Omental fat pad (tissue), 4 donors: Measurements from ENCODE around the gene EDA2R. TPM values are rescaled to one million over a fixed set of nuclear protein-coding genes. Genes with fewer than 3 reads are reported as not detected.

Experiments
- ATAC-seq: fragments of 150-250 bp; one replicate; pipeline ENCODE4 v1.9.1; 2016; ENCODE audit warnings: mild to moderate bottlenecking, moderate library complexity; ENCODE audit not compliant: low FRiP score
- DNase-seq: peaks from one replicate; pipeline ENCODE4 v3.0.0-alpha.2; 2019; ENCODE audit warnings: low spot score
- CTCF ChIP-seq, 3 donors: fragments of 450-650 bp; IDR thresholded peaks; one replicate each; pipeline ENCODE4 v1.5.1; 2016 to 2017; ENCODE audit warnings: antibody characterized with exemption in 3 of 3, mild to moderate bottlenecking in 3 of 3, moderate library complexity in 2 of 3
- total RNA-seq, 4 donors: library from RNA; depleted of rRNA; stranded (reverse); fragments of >200 nt; gene quantifications; one replicate each; pipeline ENCODE4 v1.1.0, GENCODE V29; 2016

Gene EDA2R
- total RNA-seq, 4 donors from 2014 or later, result 0.24 to 1.0 (median 0.82) TPM

DNA sequence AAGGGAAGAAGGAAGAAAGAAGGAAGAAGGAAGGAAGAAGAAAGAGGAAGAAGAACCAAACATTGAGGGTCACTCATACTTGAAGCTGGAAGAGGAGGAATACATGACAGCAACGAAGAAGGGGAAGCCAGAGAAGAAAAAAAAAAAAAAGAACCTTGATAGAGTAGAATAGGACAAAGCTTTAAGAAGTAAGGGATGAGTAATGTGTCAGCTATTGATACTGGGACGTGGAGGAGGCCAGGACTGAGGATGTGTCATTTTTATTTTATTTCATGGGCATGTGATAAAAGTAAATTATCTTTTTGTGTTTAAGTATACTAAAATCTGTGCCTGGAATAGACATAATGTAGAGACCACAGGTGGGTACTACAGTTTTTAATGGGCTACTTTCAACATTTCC lies 6.4 kb downstream of the EDA2R start:
- no peak for DNase-seq
- TF ChIP-seq CTCF (IDR thresholded peaks at IDR 0.05), result no peak
- ATAC-seq, result no peak

DNA sequence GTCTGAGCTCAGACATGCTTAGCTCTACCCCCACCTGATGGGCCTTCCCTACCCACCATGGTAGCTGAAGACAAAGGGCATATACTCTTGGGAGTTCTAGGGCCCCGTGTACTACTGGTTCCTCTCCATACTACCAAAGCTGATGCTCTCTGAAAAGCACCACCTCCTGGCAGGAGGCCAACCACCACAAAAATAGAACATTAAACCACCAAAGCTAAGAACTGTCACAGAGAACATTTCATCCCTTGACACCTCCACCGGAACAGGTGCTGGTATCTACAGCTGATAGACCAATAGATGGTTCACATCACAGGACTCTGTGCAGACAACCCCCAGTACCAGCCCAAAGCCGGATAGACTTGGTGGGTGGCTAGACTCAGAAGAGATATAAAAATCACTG lies 13.4 kb downstream of the EDA2R start:
- TF ChIP-seq CTCF (IDR thresholded peaks at IDR 0.05), result no peak
- DNase-seq, result no peak
- no peak for ATAC-seq

DNA sequence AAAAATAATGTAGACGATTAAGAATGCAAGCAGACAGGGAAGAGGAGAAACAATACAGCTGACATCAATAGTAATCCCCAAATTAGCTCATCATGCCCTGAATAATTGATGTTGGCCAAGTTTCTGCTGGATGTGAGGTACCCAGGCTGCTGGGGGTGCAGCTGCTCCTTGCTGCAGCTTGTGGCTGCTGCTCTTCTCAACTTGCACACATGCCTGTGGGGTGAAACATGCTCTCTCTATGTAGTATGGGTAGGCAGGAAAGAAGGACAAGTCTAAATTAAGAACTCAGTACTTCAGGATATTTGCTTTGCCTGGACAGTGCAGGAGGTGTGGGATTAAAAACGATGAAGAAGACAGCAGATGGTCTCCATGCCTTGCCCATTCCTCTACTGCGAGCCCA lies 16.7 kb downstream of the EDA2R start:
- ATAC-seq (no peak), DNase-seq (no peak)
- no peak for TF ChIP-seq CTCF (IDR thresholded peaks at IDR 0.05)

- no peak for TF ChIP-seq CTCF (IDR thresholded peaks at IDR 0.05)
- no peak for ATAC-seq
- no peak for DNase-seq
Observed at GRCh38 chrX:66616944-66617343, 21.9 kb downstream of the EDA2R start.

GRCh38 chrX:66602381-66602938 lies 36.4 kb downstream of the EDA2R start:
- ATAC-seq (no peak), DNase-seq (no peak)
- TF ChIP-seq CTCF (IDR thresholded peaks at IDR 0.05), result no peak

GRCh38 chrX:66601522-66601921 lies 37.4 kb downstream of the EDA2R start:
- no peak for TF ChIP-seq CTCF (IDR thresholded peaks at IDR 0.05)
- DNase-seq, result no peak
- ATAC-seq, result no peak

DNA sequence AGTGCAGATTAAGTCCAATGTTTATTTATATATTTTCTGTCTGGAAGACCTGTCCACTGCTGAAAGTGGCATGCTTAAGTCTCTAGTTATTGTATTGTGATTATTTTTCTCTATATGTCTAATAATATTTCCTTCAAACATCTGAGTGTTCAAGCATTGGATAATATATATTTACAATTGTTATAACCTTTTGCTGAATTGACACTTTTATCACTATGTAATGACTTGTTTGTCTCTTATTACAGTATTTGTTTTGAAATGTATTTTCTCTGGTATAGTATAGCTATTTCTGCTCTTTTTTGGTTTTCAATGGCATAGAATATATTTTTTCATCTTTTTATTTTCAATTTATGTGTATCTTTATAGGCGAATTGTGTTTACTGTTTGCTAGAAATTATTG lies 59.7 kb downstream of the EDA2R start:
- DNase-seq, result no peak
- no peak for ATAC-seq
- no peak for TF ChIP-seq CTCF (IDR thresholded peaks at IDR 0.05)
